ENCODE results near the gene ATP8B1. TPM values are rescaled to one million over a fixed set of nuclear protein-coding genes. Genes with fewer than 3 reads are reported as not detected.
"Not testable (repeated sequence)": the region's sequence is repeated elsewhere in the genome, so short reads cannot be mapped to it uniquely, and the experiment has no call there.

Gene ATP8B1
- 7.5 and 12.4 TPM in 2 replicates for total RNA-seq (2014; rRNA removed; shearing (Covaris generic))

GRCh38 chr18:57803103-57803969 is at the start of gene ATP8B1:
ATP8B1 (minus strand) TSS chr18:57803315; CDS start chr18:57731807, 71,508 bp downstream.
- peak; percentile 69 to 79 for DNase-seq (ENCODE audit: low read depth in 1 of 2, low spot score in 2 of 2)
- Histone ChIP-seq H3K4me1 (replicated peaks) (peaks cover 40% of the 10 kb centered on the region), H3K36me3 (peaks cover 4% of the 10 kb centered on the region; the same call in 1 of the 2 replicates), H3K27ac (no peak within 1 kb of the TSS), H3K27me3 (replicated peaks) (no peaks in the 10 kb centered on the region), H3K9me3 (replicated peaks) (no peaks in the 10 kb centered on the region), H3K4me3 (peak within 1 kb of the TSS; percentile 75)

- H3K4me1 ChIP-seq (replicated peaks): peaks cover 15% of the 10 kb centered on the region
- H3K36me3 ChIP-seq: no peaks in the 10 kb centered on the region
- DNase-seq (ENCODE audit: low read depth in 1 of 2, low spot score in 2 of 2): no peak
- no peaks in the 10 kb centered on the region for H3K9me3 ChIP-seq (replicated peaks)
- H3K4me3 ChIP-seq: no peak overlapping the region
- H3K27ac ChIP-seq: no peak overlapping the region
- H3K27me3 ChIP-seq (replicated peaks): no peaks in the 10 kb centered on the region
Measured at GRCh38 chr18:57850063-57850462, 46.9 kb upstream of the ATP8B1 start.

GRCh38 chr18:57848374-57848773 is 45.3 kb upstream of the ATP8B1 start:
- not testable (repeated sequence) for DNase-seq (ENCODE audit: low read depth in 1 of 2, low spot score in 2 of 2); H3K9me3 ChIP-seq (replicated peaks); H3K27ac ChIP-seq; H3K36me3 ChIP-seq; H3K27me3 ChIP-seq (replicated peaks); H3K4me3 ChIP-seq
- H3K4me1 ChIP-seq (replicated peaks): peaks cover 15% of the 10 kb centered on the region

DNA sequence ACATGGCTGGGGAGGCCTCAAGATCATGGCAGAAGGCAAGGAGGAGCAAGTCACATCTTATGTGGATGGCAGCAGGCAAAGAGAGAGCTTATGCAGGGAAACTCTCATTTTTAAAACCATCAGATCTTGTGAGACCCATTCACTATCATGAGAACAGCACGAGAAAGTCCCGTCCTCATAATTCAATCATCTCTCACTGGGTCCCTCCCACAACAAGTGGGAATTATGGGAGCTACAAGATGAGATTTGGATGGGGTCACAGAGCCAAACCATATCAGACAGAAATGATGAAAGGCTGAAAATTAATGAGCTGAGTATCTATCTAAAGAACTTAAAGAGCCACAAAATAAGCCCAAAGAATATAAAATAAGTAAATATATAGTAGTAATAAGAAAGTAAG is 44.3 kb upstream of the ATP8B1 start:
- H3K9me3 ChIP-seq (replicated peaks); H3K27ac ChIP-seq; DNase-seq (ENCODE audit: low read depth in 1 of 2, low spot score in 2 of 2); H3K4me3 ChIP-seq; H3K36me3 ChIP-seq; H3K27me3 ChIP-seq (replicated peaks): not testable (repeated sequence)
- H3K4me1 ChIP-seq (replicated peaks): peaks cover 15% of the 10 kb centered on the region

GRCh38 chr18:57846258-57846657 is 43.1 kb upstream of the ATP8B1 start:
- Histone ChIP-seq H3K4me3 (no peak overlapping the region), H3K9me3 (replicated peaks) (no peaks in the 10 kb centered on the region), H3K27me3 (replicated peaks) (no peaks in the 10 kb centered on the region), H3K36me3 (no peaks in the 10 kb centered on the region), H3K27ac (peak overlapping the region; percentile 77), H3K4me1 (replicated peaks) (peaks cover 19% of the 10 kb centered on the region)
- DNase-seq (ENCODE audit: low read depth in 1 of 2, low spot score in 2 of 2): peak; percentile 64 to 75

- Histone ChIP-seq H3K4me1 (replicated peaks) (peaks cover 19% of the 10 kb centered on the region), H3K4me3 (no peak overlapping the region), H3K36me3 (no peaks in the 10 kb centered on the region), H3K27ac (peak overlapping the region; percentile 77), H3K9me3 (replicated peaks) (no peaks in the 10 kb centered on the region), H3K27me3 (replicated peaks) (no peaks in the 10 kb centered on the region)
- no peak for DNase-seq (ENCODE audit: low read depth in 1 of 2, low spot score in 2 of 2)
Measured at GRCh38 chr18:57845605-57846074, 42.5 kb upstream of the ATP8B1 start.

DNA sequence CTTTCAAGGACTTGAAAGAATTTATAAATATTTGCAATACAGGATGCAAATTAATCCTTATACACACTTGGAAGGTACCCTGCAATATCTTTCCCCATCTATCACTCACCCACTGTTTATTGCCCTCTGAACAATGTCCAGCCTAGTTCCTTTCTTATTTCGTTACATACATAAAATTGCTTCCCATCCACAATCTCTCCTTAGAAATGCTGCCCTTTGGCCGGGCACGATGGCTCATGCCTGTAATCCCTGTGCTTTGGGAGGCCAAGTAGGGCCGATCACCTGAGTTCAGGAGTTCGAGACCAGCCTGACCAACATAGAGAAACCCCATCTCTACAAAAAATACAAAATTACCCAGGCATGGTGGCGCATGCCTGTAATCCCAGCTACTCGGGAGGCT is 41.2 kb upstream of the ATP8B1 start:
- Histone ChIP-seq H3K36me3 (no peaks in the 10 kb centered on the region), H3K4me1 (replicated peaks) (peaks cover 31% of the 10 kb centered on the region), H3K27ac (no peak overlapping the region), H3K4me3 (no peak overlapping the region), H3K9me3 (replicated peaks) (no peaks in the 10 kb centered on the region), H3K27me3 (replicated peaks) (no peaks in the 10 kb centered on the region)
- DNase-seq (ENCODE audit: low read depth in 1 of 2, low spot score in 2 of 2): no peak

GRCh38 chr18:57843386-57843785 is 40.3 kb upstream of the ATP8B1 start:
- Histone ChIP-seq H3K27me3 (replicated peaks) (no peaks in the 10 kb centered on the region), H3K4me3 (no peak overlapping the region), H3K9me3 (replicated peaks) (no peaks in the 10 kb centered on the region), H3K4me1 (replicated peaks) (peaks cover 32% of the 10 kb centered on the region), H3K27ac (no peak overlapping the region), H3K36me3 (no peaks in the 10 kb centered on the region)
- DNase-seq (ENCODE audit: low read depth in 1 of 2, low spot score in 2 of 2): no peak

GRCh38 chr18:57841568-57841967 is 38.5 kb upstream of the ATP8B1 start:
- DNase-seq (ENCODE audit: low read depth in 1 of 2, low spot score in 2 of 2): no peak
- H3K9me3 ChIP-seq (replicated peaks): no peaks in the 10 kb centered on the region
- H3K4me1 ChIP-seq (replicated peaks): peaks cover 29% of the 10 kb centered on the region
- no peaks in the 10 kb centered on the region for H3K27me3 ChIP-seq (replicated peaks)
- no peak overlapping the region for H3K27ac ChIP-seq
- no peaks in the 10 kb centered on the region for H3K36me3 ChIP-seq
- H3K4me3 ChIP-seq: no peak overlapping the region

DNA sequence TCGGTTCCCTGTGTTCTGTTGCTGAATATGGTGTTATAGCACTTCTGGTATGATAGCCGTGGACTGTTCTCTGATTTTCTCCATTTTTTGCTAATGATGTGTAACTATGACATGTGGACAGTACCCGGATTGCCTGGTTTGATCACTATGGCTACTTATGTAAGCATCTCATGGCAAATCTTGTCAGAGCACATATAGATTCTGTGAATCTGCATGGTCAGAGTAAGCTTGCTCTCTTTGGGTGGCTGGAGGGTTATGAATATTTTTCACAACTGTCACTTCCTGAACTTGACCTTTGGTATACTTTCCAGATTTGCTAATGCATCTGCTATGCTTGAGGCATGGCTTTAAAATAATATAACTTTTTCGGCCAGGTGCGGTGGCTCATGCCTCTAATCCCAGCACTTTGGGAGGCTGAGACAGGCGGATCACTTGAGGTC is 36.8 kb upstream of the ATP8B1 start:
- Histone ChIP-seq H3K36me3 (no peaks in the 10 kb centered on the region), H3K4me1 (replicated peaks) (peaks cover 18% of the 10 kb centered on the region), H3K27me3 (replicated peaks) (no peaks in the 10 kb centered on the region), H3K27ac (peak overlapping the region; percentile 66), H3K9me3 (replicated peaks) (no peaks in the 10 kb centered on the region), H3K4me3 (no peak overlapping the region)
- DNase-seq (ENCODE audit: low read depth in 1 of 2, low spot score in 2 of 2): peak in 1 of 2 experiments; percentile 50

GRCh38 chr18:57837917-57838548 is 34.9 kb upstream of the ATP8B1 start:
- Histone ChIP-seq H3K4me1 (replicated peaks) (peaks cover 30% of the 10 kb centered on the region), H3K27ac (no peak overlapping the region), H3K27me3 (replicated peaks) (no peaks in the 10 kb centered on the region), H3K36me3 (no peaks in the 10 kb centered on the region), H3K9me3 (replicated peaks) (no peaks in the 10 kb centered on the region), H3K4me3 (no peak overlapping the region)
- DNase-seq (ENCODE audit: low read depth in 1 of 2, low spot score in 2 of 2): no peak

GRCh38 chr18:57836557-57836956 is 33.4 kb upstream of the ATP8B1 start:
- Histone ChIP-seq H3K27ac (no peak overlapping the region), H3K4me3 (no peak overlapping the region), H3K27me3 (replicated peaks) (no peaks in the 10 kb centered on the region), H3K9me3 (replicated peaks) (no peaks in the 10 kb centered on the region), H3K36me3 (no peaks in the 10 kb centered on the region), H3K4me1 (replicated peaks) (peaks cover 30% of the 10 kb centered on the region)
- DNase-seq (ENCODE audit: low read depth in 1 of 2, low spot score in 2 of 2): no peak

- Histone ChIP-seq H3K36me3 (no peaks in the 10 kb centered on the region), H3K4me3 (no peak overlapping the region), H3K27me3 (replicated peaks) (no peaks in the 10 kb centered on the region), H3K9me3 (replicated peaks) (no peaks in the 10 kb centered on the region), H3K4me1 (replicated peaks) (peaks cover 30% of the 10 kb centered on the region), H3K27ac (no peak overlapping the region)
- no peak for DNase-seq (ENCODE audit: low read depth in 1 of 2, low spot score in 2 of 2)
Measured at GRCh38 chr18:57835904-57836303, 32.8 kb upstream of the ATP8B1 start.

DNA sequence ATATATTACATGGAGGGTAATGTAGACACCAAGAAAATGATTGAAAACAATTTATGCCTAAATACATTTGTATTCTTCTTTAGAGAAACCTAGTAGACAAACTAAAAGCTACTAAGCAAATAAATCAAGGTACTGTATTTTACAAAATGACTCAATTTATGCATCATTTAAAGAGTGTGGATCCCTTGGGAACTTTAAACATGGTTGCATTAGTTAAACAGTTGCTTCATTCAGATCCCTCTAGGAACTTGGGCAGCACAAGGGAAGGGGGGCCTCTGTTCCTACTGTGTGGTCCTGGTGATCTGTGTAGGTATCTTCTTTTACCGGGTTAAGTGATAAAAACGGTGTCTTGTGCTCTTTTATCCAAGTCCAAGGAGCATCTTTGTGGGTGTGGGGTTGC is 31.5 kb upstream of the ATP8B1 start:
- Histone ChIP-seq H3K27ac (no peak overlapping the region), H3K9me3 (replicated peaks) (no peaks in the 10 kb centered on the region), H3K27me3 (replicated peaks) (no peaks in the 10 kb centered on the region), H3K36me3 (no peaks in the 10 kb centered on the region), H3K4me1 (replicated peaks) (peaks cover 21% of the 10 kb centered on the region), H3K4me3 (no peak overlapping the region)
- DNase-seq (ENCODE audit: low read depth in 1 of 2, low spot score in 2 of 2): no peak

All from SJSA1 (cell line).